Measurements from ENCODE around the gene CLPTM1.

DNA sequence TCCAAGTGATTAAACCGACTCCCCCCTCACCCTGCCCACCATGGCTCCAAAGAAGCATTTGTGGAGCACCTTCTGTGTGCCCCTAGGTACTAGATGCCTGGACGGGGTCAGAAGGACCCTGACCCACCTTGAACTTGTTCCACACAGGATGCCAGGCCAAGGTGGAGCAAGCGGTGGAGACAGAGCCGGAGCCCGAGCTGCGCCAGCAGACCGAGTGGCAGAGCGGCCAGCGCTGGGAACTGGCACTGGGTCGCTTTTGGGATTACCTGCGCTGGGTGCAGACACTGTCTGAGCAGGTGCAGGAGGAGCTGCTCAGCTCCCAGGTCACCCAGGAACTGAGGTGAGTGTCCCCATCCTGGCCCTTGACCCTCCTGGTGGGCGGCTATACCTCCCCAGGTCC, 47.6 kb upstream of the CLPTM1 start:
- TF ChIP-seq TARDBP (IDR thresholded peaks at IDR 0.05) (no peak), CEBPG (CRISPR knock-in tag; IDR thresholded peaks at IDR 0.05) (no peak), CEBPG (tag; conservative IDR thresholded peaks at IDR 0.05 in 1 of 2, IDR thresholded peaks at IDR 0.05 in 1 of 2) (no peak), CREM (IDR thresholded peaks at IDR 0.05; ENCODE audit: low read depth) (no peak), FOXK2 (conservative IDR thresholded peaks at IDR 0.05 in 1 of 2, IDR thresholded peaks at IDR 0.05 in 1 of 2; ENCODE audit: low read depth in 2 of 2) (no peak), RFX5 (IDR thresholded peaks at IDR 0.05; ENCODE audit: low read depth, low read length) (no peak)
- TF ChIP-seq, protein P1, sequence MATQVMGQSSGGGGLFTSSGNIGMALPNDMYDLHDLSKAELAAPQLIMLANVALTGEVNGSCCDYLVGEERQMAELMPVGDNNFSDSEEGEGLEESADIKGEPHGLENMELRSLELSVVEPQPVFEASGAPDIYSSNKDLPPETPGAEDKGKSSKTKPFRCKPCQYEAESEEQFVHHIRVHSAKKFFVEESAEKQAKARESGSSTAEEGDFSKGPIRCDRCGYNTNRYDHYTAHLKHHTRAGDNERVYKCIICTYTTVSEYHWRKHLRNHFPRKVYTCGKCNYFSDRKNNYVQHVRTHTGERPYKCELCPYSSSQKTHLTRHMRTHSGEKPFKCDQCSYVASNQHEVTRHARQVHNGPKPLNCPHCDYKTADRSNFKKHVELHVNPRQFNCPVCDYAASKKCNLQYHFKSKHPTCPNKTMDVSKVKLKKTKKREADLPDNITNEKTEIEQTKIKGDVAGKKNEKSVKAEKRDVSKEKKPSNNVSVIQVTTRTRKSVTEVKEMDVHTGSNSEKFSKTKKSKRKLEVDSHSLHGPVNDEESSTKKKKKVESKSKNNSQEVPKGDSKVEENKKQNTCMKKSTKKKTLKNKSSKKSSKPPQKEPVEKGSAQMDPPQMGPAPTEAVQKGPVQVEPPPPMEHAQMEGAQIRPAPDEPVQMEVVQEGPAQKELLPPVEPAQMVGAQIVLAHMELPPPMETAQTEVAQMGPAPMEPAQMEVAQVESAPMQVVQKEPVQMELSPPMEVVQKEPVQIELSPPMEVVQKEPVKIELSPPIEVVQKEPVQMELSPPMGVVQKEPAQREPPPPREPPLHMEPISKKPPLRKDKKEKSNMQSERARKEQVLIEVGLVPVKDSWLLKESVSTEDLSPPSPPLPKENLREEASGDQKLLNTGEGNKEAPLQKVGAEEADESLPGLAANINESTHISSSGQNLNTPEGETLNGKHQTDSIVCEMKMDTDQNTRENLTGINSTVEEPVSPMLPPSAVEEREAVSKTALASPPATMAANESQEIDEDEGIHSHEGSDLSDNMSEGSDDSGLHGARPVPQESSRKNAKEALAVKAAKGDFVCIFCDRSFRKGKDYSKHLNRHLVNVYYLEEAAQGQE (IDR thresholded peaks at IDR 0.05; ENCODE audit: borderline replicate concordance), result no peak
- TF ChIP-seq, protein P1 (CRISPR knock-in tag; IDR thresholded peaks at IDR 0.05; ENCODE audit: low read depth), result no peak
- TF ChIP-seq, protein P2, sequence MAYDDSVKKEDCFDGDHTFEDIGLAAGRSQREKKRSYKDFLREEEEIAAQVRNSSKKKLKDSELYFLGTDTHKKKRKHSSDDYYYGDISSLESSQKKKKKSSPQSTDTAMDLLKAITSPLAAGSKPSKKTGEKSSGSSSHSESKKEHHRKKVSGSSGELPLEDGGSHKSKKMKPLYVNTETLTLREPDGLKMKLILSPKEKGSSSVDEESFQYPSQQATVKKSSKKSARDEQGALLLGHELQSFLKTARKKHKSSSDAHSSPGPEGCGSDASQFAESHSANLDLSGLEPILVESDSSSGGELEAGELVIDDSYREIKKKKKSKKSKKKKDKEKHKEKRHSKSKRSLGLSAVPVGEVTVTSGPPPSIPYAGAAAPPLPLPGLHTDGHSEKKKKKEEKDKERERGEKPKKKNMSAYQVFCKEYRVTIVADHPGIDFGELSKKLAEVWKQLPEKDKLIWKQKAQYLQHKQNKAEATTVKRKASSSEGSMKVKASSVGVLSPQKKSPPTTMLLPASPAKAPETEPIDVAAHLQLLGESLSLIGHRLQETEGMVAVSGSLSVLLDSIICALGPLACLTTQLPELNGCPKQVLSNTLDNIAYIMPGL (CRISPR knock-in tag; IDR thresholded peaks at IDR 0.05), result no peak
- TF ChIP-seq, protein P3, sequence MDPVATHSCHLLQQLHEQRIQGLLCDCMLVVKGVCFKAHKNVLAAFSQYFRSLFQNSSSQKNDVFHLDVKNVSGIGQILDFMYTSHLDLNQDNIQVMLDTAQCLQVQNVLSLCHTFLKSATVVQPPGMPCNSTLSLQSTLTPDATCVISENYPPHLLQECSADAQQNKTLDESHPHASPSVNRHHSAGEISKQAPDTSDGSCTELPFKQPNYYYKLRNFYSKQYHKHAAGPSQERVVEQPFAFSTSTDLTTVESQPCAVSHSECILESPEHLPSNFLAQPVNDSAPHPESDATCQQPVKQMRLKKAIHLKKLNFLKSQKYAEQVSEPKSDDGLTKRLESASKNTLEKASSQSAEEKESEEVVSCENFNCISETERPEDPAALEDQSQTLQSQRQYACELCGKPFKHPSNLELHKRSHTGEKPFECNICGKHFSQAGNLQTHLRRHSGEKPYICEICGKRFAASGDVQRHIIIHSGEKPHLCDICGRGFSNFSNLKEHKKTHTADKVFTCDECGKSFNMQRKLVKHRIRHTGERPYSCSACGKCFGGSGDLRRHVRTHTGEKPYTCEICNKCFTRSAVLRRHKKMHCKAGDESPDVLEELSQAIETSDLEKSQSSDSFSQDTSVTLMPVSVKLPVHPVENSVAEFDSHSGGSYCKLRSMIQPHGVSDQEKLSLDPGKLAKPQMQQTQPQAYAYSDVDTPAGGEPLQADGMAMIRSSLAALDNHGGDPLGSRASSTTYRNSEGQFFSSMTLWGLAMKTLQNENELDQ (CRISPR knock-in tag; IDR thresholded peaks at IDR 0.05; ENCODE audit: borderline replicate concordance), result no peak
- TF ChIP-seq, protein P4, sequence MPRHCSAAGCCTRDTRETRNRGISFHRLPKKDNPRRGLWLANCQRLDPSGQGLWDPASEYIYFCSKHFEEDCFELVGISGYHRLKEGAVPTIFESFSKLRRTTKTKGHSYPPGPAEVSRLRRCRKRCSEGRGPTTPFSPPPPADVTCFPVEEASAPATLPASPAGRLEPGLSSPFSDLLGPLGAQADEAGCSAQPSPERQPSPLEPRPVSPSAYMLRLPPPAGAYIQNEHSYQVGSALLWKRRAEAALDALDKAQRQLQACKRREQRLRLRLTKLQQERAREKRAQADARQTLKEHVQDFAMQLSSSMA (CRISPR knock-in tag; IDR thresholded peaks at IDR 0.05), result no peak

Data from K562 (cell line).